ENCODE measurements around the gene BRD3. TPM values are rescaled to one million over a fixed set of nuclear protein-coding genes. Genes with fewer than 3 reads are reported as not detected.
"Not testable (repeated sequence)": the region's sequence is repeated elsewhere in the genome, so short reads cannot be mapped to it uniquely, and the experiment has no call there.

The BRD3 gene
- total RNA-seq, 1 experiment from 2014 or later, result 25.6 TPM

GRCh38 chr9:134076644-134077043 is 8.8 kb upstream of the BRD3 start:
- no peak for TF ChIP-seq CTCF (IDR thresholded peaks at IDR 0.05; ENCODE audit: unreplicated experiment)
- ChIA-PET CTCF (no interaction called here), POLR2A (no interaction called here)
- Mint-ChIP-seq H3K27ac (ENCODE audit: low read depth, unreplicated experiment) (no peak overlapping the region), H3K4me1 (ENCODE audit: insufficient read depth, unreplicated experiment) (no peaks in the 10 kb centered on the region), H3K4me3 (ENCODE audit: unreplicated experiment) (no peak overlapping the region), H3K27me3 (ENCODE audit: insufficient read depth, unreplicated experiment) (peaks cover 19% of the 10 kb centered on the region), H3K36me3 (ENCODE audit: insufficient read depth, unreplicated experiment) (no peaks in the 10 kb centered on the region), H3K9me3 (ENCODE audit: unreplicated experiment) (peaks cover 22% of the 10 kb centered on the region)
- DNase-seq (ENCODE audit: unreplicated experiment), result no peak
- no TSS peak for BruUV-seq (replicated peaks)
- intact Hi-C loops (cut with micrococcal nuclease), result no loop called here

GRCh38 chr9:134075689-134076088 is 7.9 kb upstream of the BRD3 start:
- H3K4me3 Mint-ChIP-seq (ENCODE audit: unreplicated experiment); H3K4me1 Mint-ChIP-seq (ENCODE audit: insufficient read depth, unreplicated experiment); H3K27ac Mint-ChIP-seq (ENCODE audit: low read depth, unreplicated experiment); POLR2A ChIA-PET; intact Hi-C loops (cut with micrococcal nuclease); BruUV-seq (replicated peaks); DNase-seq (ENCODE audit: unreplicated experiment); CTCF ChIA-PET; H3K36me3 Mint-ChIP-seq (ENCODE audit: insufficient read depth, unreplicated experiment): not testable (repeated sequence)
- Mint-ChIP-seq H3K9me3 (ENCODE audit: unreplicated experiment) (peaks cover 22% of the 10 kb centered on the region), H3K27me3 (ENCODE audit: insufficient read depth, unreplicated experiment) (peaks cover 24% of the 10 kb centered on the region)

GRCh38 chr9:134073500-134073899 is 5.7 kb upstream of the BRD3 start:
- intact Hi-C loops (cut with micrococcal nuclease), result no loop called here
- ChIA-PET CTCF (interaction anchor here (1.1 kb wide), 1 partner anchor 80 kb away, joined by 5 read pairs; no protein-coding TSS in a partner anchor), POLR2A (interaction anchor here (0.7 kb wide), 1 partner anchor 241 kb away, joined by 3 read pairs; no protein-coding TSS in a partner anchor)
- DNase-seq (ENCODE audit: unreplicated experiment), result no peak
- Mint-ChIP-seq H3K27me3 (ENCODE audit: insufficient read depth, unreplicated experiment) (peaks cover 38% of the 10 kb centered on the region), H3K36me3 (ENCODE audit: insufficient read depth, unreplicated experiment) (no peaks in the 10 kb centered on the region), H3K4me3 (ENCODE audit: unreplicated experiment) (no peak overlapping the region), H3K4me1 (ENCODE audit: insufficient read depth, unreplicated experiment) (no peaks in the 10 kb centered on the region), H3K9me3 (ENCODE audit: unreplicated experiment) (peaks cover 16% of the 10 kb centered on the region), H3K27ac (ENCODE audit: low read depth, unreplicated experiment) (no peak overlapping the region)
- no peak for TF ChIP-seq CTCF (IDR thresholded peaks at IDR 0.05; ENCODE audit: unreplicated experiment)
- no TSS peak for BruUV-seq (replicated peaks)

GRCh38 chr9:134072683-134073082 is 4.9 kb upstream of the BRD3 start:
- BruUV-seq (replicated peaks); H3K36me3 Mint-ChIP-seq (ENCODE audit: insufficient read depth, unreplicated experiment); H3K27ac Mint-ChIP-seq (ENCODE audit: low read depth, unreplicated experiment); H3K4me3 Mint-ChIP-seq (ENCODE audit: unreplicated experiment); H3K4me1 Mint-ChIP-seq (ENCODE audit: insufficient read depth, unreplicated experiment); DNase-seq (ENCODE audit: unreplicated experiment); intact Hi-C loops (cut with micrococcal nuclease): not testable (repeated sequence)
- peaks cover 14% of the 10 kb centered on the region for H3K9me3 Mint-ChIP-seq (ENCODE audit: unreplicated experiment)
- ChIA-PET CTCF (interaction anchor here (1.1 kb wide), 1 partner anchor 79 kb away, joined by 5 read pairs; no protein-coding TSS in a partner anchor), POLR2A (interaction anchor here (0.7 kb wide), 1 partner anchor 48 kb away, joined by 3 read pairs; no protein-coding TSS in a partner anchor)
- H3K27me3 Mint-ChIP-seq (ENCODE audit: insufficient read depth, unreplicated experiment), result peaks cover 38% of the 10 kb centered on the region

- CTCF ChIA-PET, result no interaction called here
- BruUV-seq (replicated peaks), result no TSS peak
- Mint-ChIP-seq H3K9me3 (ENCODE audit: unreplicated experiment) (no peaks in the 10 kb centered on the region), H3K4me3 (ENCODE audit: unreplicated experiment) (no peak overlapping the region), H3K4me1 (ENCODE audit: insufficient read depth, unreplicated experiment) (no peaks in the 10 kb centered on the region), H3K27ac (ENCODE audit: low read depth, unreplicated experiment) (no peak overlapping the region), H3K36me3 (ENCODE audit: insufficient read depth, unreplicated experiment) (no peaks in the 10 kb centered on the region), H3K27me3 (ENCODE audit: insufficient read depth, unreplicated experiment) (peaks cover 38% of the 10 kb centered on the region)
- no peak for DNase-seq (ENCODE audit: unreplicated experiment)
- POLR2A ChIA-PET, result interaction anchor here (0.6 to 1.4 kb wide), 4 partner anchors 15 to 176 kb away, joined by 3 to 5 read pairs (median 3); no protein-coding TSS in a partner anchor
- no peak for TF ChIP-seq CTCF (IDR thresholded peaks at IDR 0.05; ENCODE audit: unreplicated experiment)
- intact Hi-C loops (cut with micrococcal nuclease), result no loop called here
Measured at GRCh38 chr9:134071149-134071548, 3.3 kb upstream of the BRD3 start.
